HG03135 (cell line): ENCODE measurements around the gene GOLPH3.
"Not testable (repeated sequence)": the region's sequence is repeated elsewhere in the genome, so short reads cannot be mapped to it uniquely, and the experiment has no call there.

Experiments used
- ATAC-seq: cut with Tn5 transposase; IDR thresholded peaks from one replicate; pipeline ENCODE4 v1.9.1; 2021; ENCODE audit warnings: mild to moderate bottlenecking, moderate library complexity; ENCODE audit not compliant: unreplicated experiment

The GOLPH3 gene

GRCh38 chr5:32174011-32174870, at the start of gene GOLPH3:
TSS of gene GOLPH3 (minus strand) at chr5:32174319. CDS start at chr5:32174034, 285 bp downstream.
- peak; percentile 83 for ATAC-seq

GRCh38 chr5:32222723-32223470, 48.8 kb upstream of the GOLPH3 start:
- ATAC-seq: no peak

GRCh38 chr5:32217886-32218396, 43.8 kb upstream of the GOLPH3 start:
- ATAC-seq: no peak

GRCh38 chr5:32214344-32214743, 40.2 kb upstream of the GOLPH3 start:
- not testable (repeated sequence) for ATAC-seq

GRCh38 chr5:32210151-32210550, 36.0 kb upstream of the GOLPH3 start:
- no peak for ATAC-seq

- ATAC-seq: not testable (repeated sequence)
These were observed 34.7 kb upstream of the GOLPH3 start for GRCh38 chr5:32208837-32209236.

GRCh38 chr5:32207355-32207634, 33.2 kb upstream of the GOLPH3 start:
- ATAC-seq: no peak

GRCh38 chr5:32206509-32207354, 32.6 kb upstream of the GOLPH3 start:
- ATAC-seq: no peak

- ATAC-seq: no peak
These were observed 31.9 kb upstream of the GOLPH3 start for GRCh38 chr5:32206053-32206452.

GRCh38 chr5:32202394-32202793, 28.3 kb upstream of the GOLPH3 start:
- ATAC-seq: no peak

- ATAC-seq: no peak
These were observed 27.1 kb upstream of the GOLPH3 start for GRCh38 chr5:32201122-32201753.

- ATAC-seq: no peak
These were observed 22.9 kb upstream of the GOLPH3 start for GRCh38 chr5:32197032-32197431.

GRCh38 chr5:32195265-32195664, 21.1 kb upstream of the GOLPH3 start:
- no peak for ATAC-seq

GRCh38 chr5:32193591-32193990, 19.5 kb upstream of the GOLPH3 start:
- ATAC-seq: peak; percentile 78

GRCh38 chr5:32190095-32190494, 16.0 kb upstream of the GOLPH3 start:
- ATAC-seq: no peak

- ATAC-seq: no peak
These were observed 13.6 kb upstream of the GOLPH3 start for GRCh38 chr5:32187675-32188074.

GRCh38 chr5:32182463-32183063, 8.4 kb upstream of the GOLPH3 start:
- ATAC-seq: peak; percentile 51

GRCh38 chr5:32173267-32174010, 680 bp downstream of the GOLPH3 start:
- ATAC-seq: peak; percentile 32

- ATAC-seq: no peak
These were observed 1.2 kb downstream of the GOLPH3 start for GRCh38 chr5:32172923-32173266.
